GM23248 (cell line): ENCODE data around the gene GAMT. TPM values are rescaled to one million over a fixed set of nuclear protein-coding genes. Genes with fewer than 3 reads are reported as not detected.
A peak's percentile ranks its signal among the peaks of the same experiment; 100 is the strongest.

Source experiments
- DNase-seq: peaks from one replicate; pipeline ENCODE4 v3.0.0-alpha.2; 2015
- H2AFZ ChIP-seq: fragments of 200-600 bp; sonication (generic); 2 replicates; pipeline ENCODE4 v1.6.1; 2016; ENCODE audit warnings: antibody characterized with exemption
- H3F3A ChIP-seq: fragments of 200-600 bp; sonication (generic); 2 replicates; pipeline ENCODE4 v1.6.1; 2016; ENCODE audit warnings: mild to moderate bottlenecking, antibody characterized with exemption, mixed run types; ENCODE audit not compliant: insufficient read depth
- H3K27ac ChIP-seq: fragments of 200-600 bp; sonication (generic); 2 replicates; pipeline ENCODE4 v1.5.1; 2016; ENCODE audit warnings: mild to moderate bottlenecking
- H3K27me3 ChIP-seq: fragments of 200-600 bp; sonication (generic); replicated peaks from 2 replicates; pipeline ENCODE4 v1.6.1; 2016; ENCODE audit warnings: mild to moderate bottlenecking; ENCODE audit not compliant: insufficient read depth
- H3K36me3 ChIP-seq: fragments of 200-600 bp; sonication (generic); 2 replicates; pipeline ENCODE4 v1.6.1; 2016; ENCODE audit warnings: low read depth, mild to moderate bottlenecking
- H3K4me1 ChIP-seq: fragments of 200-600 bp; sonication (generic); 2 replicates; pipeline ENCODE4 v1.6.1; 2016; ENCODE audit warnings: mild to moderate bottlenecking; ENCODE audit not compliant: insufficient read depth
- H3K4me2 ChIP-seq: fragments of 200-600 bp; sonication (generic); one replicate; pipeline ENCODE4 v1.6.1; 2016; ENCODE audit warnings: mild to moderate bottlenecking; ENCODE audit not compliant: unreplicated experiment
- H3K4me3 ChIP-seq: fragments of 200-600 bp; sonication (generic); 2 replicates; pipeline ENCODE4 v1.5.1; 2016; ENCODE audit warnings: mild to moderate bottlenecking
- H3K79me2 ChIP-seq: fragments of 200-600 bp; sonication (generic); 2 replicates; pipeline ENCODE4 v1.6.1; 2016; ENCODE audit warnings: mild to moderate bottlenecking; ENCODE audit not compliant: insufficient read depth
- H3K9ac ChIP-seq: fragments of 200-600 bp; sonication (generic); 2 replicates; pipeline ENCODE4 v1.6.1; 2016; ENCODE audit warnings: mild to moderate bottlenecking
- H3K9me2 ChIP-seq: fragments of 200-600 bp; sonication (generic); 2 replicates; pipeline ENCODE4 v1.6.1; 2016; ENCODE audit warnings: mixed run types, mild to moderate bottlenecking, moderate library complexity; ENCODE audit not compliant: insufficient read depth
- H3K9me3 ChIP-seq: fragments of 200-600 bp; sonication (generic); one replicate; pipeline ENCODE4 v1.6.1; 2017; ENCODE audit warnings: low read depth
- H4K20me1 ChIP-seq: fragments of 200-600 bp; sonication (generic); 2 replicates; pipeline ENCODE4 v1.6.0; 2016; ENCODE audit not compliant: insufficient read depth
- EZH2 ChIP-seq: fragments of 200-600 bp; sonication (generic); IDR thresholded peaks from 2 replicates; pipeline ENCODE4 v1.6.1; 2018; ENCODE audit warnings: antibody characterized with exemption, mild to moderate bottlenecking; ENCODE audit not compliant: insufficient read depth, poor library complexity, severe bottlenecking
- EZH2phosphoT487 ChIP-seq: fragments of 200-600 bp; sonication (generic); IDR thresholded peaks from 2 replicates; pipeline ENCODE4 v1.6.1; 2018; ENCODE audit warnings: antibody characterized with exemption, moderate library complexity, mild to moderate bottlenecking, low read depth; ENCODE audit not compliant: insufficient read depth
- WGBS, 2 experiments: methylation state at CpG; one replicate each; pipeline ENCODE4 v1.1.6; 2015 to 2017; ENCODE audit warnings: low lambda C conversion rate in 2 of 2, low coverage in 1 of 2; ENCODE audit errors: missing lambda C conversion rate in 2 of 2; 5-methylcytosine and 5-hydroxymethylcytosine counted together
- in situ Hi-C: fragments of 300-500 bp; cut with MboI; formaldehyde crosslinking; loops from 2 replicates; pipeline ENCODE4 v1.15.0; 2020
- polyA plus RNA-seq: library from polyadenylated mRNA; unstranded; fragments of >200 nt; fragmentation: Nextera tagmentation; extraction: Ambion mirVana; gene quantifications from 2 replicates; pipeline ENCODE4 v1.2.1, GENCODE V29; 2016
- total RNA-seq: library from RNA; depleted of rRNA; stranded (reverse); fragments of >200 nt; shearing (Covaris generic); gene quantifications from 2 replicates; pipeline ENCODE4 v1.2.3, GENCODE V29; 2014

GAMT gene
- total and polyA plus RNA-seq, 2 experiments from 2014 or later, result 43.1 to 43.7 TPM

DNA sequence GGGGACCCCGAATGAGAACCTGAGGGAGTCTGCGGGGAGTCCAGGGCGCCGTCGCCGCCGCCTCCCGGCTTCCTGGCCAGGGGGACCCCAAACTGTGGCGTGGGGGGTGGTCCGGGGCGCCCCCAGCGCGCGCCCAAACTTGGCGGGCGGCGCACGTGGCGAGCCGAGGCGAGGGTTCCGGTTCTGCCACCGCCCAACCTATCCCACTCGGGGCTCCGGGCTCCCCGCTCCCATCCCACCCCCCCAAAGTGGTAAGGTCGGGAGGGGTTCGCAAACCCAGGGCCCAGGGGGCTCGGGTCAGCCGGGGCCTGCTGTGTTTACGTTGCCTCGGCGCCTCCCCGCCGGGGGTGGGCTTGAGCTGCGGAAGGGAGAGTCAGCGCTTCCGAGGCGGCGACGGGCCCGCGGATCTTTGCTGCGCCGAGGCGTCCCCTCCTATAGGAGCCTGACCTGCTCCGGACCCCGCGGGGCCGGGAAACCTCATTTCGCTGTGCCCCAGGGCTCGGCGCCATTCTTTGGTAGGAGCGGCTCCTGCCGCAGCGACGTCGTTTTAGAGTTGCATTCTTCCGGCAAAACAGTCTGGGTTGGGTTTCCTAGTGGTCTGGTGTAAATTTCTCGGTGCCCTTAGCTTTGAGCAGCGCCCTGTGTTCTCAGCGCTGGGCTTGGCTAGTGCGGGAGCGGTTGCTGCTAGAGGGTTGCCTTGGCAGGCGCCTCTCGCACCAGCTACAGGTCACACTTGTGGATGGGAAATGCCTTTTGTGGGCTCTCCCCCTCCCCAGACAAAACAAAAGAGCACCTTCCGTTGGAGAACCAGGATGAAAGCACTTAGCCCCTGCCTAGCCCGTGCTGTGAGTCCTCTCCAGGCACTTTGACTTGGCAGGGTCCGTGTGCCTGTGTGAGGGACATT lies 7.2 kb upstream of the GAMT start:
- no peak for TF ChIP-seq EZH2
- no peak for TF ChIP-seq EZH2phosphoT487
- Histone ChIP-seq H3K36me3 (no peaks in the 10 kb centered on the region), H2AFZ (no peak overlapping the region), H3K79me2 (peaks cover 57% of the 10 kb centered on the region), H3K9me3 (no peaks in the 10 kb centered on the region), H3K4me1 (peaks cover 23% of the 10 kb centered on the region), H3K9ac (peak overlapping the region; percentile 97), H4K20me1 (no peaks in the 10 kb centered on the region), H3F3A (0 out of 2 replicates have a peak, but pooled peaks cover 4% of the 10 kb centered on the region), H3K27ac (peak overlapping the region; percentile 92), H3K4me3 (peak overlapping the region; percentile 75), H3K4me2 (peak overlapping the region; percentile 84), H3K9me2 (no peaks in the 10 kb centered on the region), H3K27me3 (no peaks in the 10 kb centered on the region)
- 1 to 3% methylated on average over 39 to 65 of the region's 69 CpGs for WGBS, 2 experiments
- DNase-seq, result peak; percentile 82
- in situ Hi-C loops, result no loop called here

GRCh38 chr19:1407528-1408299 lies 6.4 kb upstream of the GAMT start, which contains the start of gene DAZAP1:
TSS of gene DAZAP1 (plus strand) at chr19:1407586. CDS start at chr19:1407774, 188 bp downstream.
- H3K36me3 ChIP-seq, result no peaks in the 10 kb centered on the region
- H3K27ac ChIP-seq, result peak within 1 kb of the TSS; percentile 92
- H3K4me3 ChIP-seq, result peak within 1 kb of the TSS; percentile 79
- H4K20me1 ChIP-seq, result no peaks in the 10 kb centered on the region
- H3K9me2 ChIP-seq, result no peaks in the 10 kb centered on the region
- no peaks in the 10 kb centered on the region for H3K9me3 ChIP-seq
- 0 out of 2 replicates have a peak, but pooled peaks cover 4% of the 10 kb centered on the region for H3F3A ChIP-seq
- H3K79me2 ChIP-seq, result peaks cover 49% of the 10 kb centered on the region
- in situ Hi-C loops, result no loop called here
- peak within 1 kb of the TSS; percentile 87 for H2AFZ ChIP-seq
- peak within 1 kb of the TSS; percentile 84 for H3K4me2 ChIP-seq
- H3K27me3 ChIP-seq, result no peaks in the 10 kb centered on the region
- H3K9ac ChIP-seq, result peak within 1 kb of the TSS; percentile 97
- peaks cover 23% of the 10 kb centered on the region for H3K4me1 ChIP-seq
- 0 to 3% methylated on average over 27 to 39 of the region's 121 CpGs for WGBS, 2 experiments
- TF ChIP-seq EZH2 (no peak), EZH2phosphoT487 (no peak)
- DNase-seq, result peak; percentile 46

DNA sequence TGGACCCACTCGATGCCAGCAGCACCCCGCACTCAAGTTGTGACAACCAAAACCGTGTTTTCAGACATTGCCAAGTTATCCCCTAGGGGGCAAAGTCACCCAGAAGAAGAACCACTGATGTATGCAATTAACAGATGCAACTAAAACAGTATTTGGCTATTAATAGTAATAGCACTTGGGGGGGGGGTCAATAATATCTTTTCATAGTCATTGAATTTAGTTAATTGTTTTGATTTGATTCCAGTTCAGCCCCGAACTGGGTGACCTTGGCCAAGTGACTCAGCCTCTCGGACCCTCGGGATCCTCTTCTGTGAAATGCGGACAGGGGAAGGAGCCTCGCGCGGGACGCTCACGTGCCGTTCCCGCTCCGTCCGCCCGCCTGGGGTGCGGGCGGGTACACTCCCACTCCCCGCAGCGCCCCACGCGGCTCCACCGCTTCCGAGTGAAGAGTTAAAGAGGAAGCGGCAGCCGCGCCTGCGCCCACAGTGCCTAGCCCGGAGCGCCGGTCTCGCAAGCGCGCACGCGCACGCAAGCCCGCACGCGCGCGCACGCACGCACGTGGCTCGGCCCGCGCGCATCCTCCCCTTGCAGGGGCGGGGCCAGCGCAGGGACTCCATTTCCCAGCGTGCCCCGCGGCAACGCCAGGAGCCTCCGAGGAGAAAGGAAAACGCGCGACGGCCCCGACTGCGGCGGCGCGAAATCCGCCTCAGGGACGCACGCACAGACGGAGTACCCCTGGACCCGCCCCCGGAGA lies 5.6 kb upstream of the GAMT start:
- Histone ChIP-seq H4K20me1 (no peaks in the 10 kb centered on the region), H3K9me3 (no peaks in the 10 kb centered on the region), H3K27ac (peak overlapping the region; percentile 61), H3K4me2 (peak overlapping the region; percentile 73), H3K79me2 (peaks cover 41% of the 10 kb centered on the region), H2AFZ (peak overlapping the region; percentile 87), H3K36me3 (no peaks in the 10 kb centered on the region), H3K4me3 (peak overlapping the region; percentile 79), H3K9ac (peak overlapping the region; percentile 78), H3K9me2 (no peaks in the 10 kb centered on the region), H3K4me1 (peaks cover 20% of the 10 kb centered on the region), H3F3A (0 out of 2 replicates have a peak, but pooled peaks cover 4% of the 10 kb centered on the region), H3K27me3 (no peaks in the 10 kb centered on the region)
- in situ Hi-C loops, result no loop called here
- WGBS, 2 experiments, result 1 to 2% methylated on average over 49 to 69 of the region's 72 CpGs
- DNase-seq, result peak; percentile 99
- TF ChIP-seq EZH2 (no peak), EZH2phosphoT487 (no peak)
